NCI-H146 treated with DMSO at 0.1 percent for 48 hours (cell line): Measurements from ENCODE around the gene CEP162.
"Not testable (repeated sequence)": the region's sequence is repeated elsewhere in the genome, so short reads cannot be mapped to it uniquely, and the experiment has no call there.

ENCODE experiments used
- DNase-seq: peaks from one replicate; lab custom pipeline; 2025; ENCODE audit not compliant: unreplicated experiment; lab: John Stamatoyannopoulos, UW

Gene CEP162

DNA sequence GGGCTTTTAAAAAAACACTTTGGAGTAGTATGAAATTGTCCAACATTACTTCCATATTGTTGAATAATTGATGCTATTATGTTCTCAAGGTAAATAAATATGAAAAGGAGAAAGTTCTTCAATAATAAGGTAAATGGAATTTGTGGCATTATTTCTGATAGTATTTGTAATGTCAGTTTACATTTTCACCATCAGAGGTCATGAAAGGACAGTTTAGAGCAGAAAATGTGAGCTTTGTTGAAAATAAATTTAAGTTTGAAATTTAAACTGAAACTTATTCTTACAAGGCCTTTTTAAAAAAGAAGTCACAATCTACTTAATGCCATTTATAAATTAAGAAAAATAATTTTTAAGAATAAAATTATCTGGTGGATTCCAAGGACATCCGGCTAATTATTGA lies 15.8 kb upstream of the CEP162 start:
- DNase-seq: no peak

- no peak for DNase-seq
Measured at GRCh38 chr6:84242265-84242664, 14.8 kb upstream of the CEP162 start.

- no peak for DNase-seq
Measured at GRCh38 chr6:84228198-84228543, 728 bp upstream of the CEP162 start.

DNA sequence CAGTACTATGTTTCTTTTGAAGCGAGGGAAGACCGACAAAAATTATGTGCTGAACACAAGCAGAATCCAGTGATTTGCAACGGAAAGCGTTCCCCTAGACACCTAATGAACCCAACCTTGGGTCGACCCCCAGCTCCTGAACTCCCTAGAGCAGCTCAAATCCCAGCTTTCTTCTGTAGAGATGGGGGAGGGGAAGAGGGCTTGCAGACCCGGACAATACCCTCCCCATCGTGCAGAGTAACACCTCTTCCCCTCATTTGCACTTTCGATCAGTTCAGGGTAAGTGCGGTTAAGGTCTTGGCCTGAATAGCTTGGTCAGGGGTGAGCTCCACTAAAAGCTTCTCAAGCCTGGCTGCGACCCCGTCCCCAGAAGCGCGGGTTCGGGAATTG lies 404 bp downstream of the CEP162 start:
- DNase-seq: no peak

- no peak for DNase-seq
Measured at GRCh38 chr6:84224251-84224650, 3.2 kb downstream of the CEP162 start.

DNA sequence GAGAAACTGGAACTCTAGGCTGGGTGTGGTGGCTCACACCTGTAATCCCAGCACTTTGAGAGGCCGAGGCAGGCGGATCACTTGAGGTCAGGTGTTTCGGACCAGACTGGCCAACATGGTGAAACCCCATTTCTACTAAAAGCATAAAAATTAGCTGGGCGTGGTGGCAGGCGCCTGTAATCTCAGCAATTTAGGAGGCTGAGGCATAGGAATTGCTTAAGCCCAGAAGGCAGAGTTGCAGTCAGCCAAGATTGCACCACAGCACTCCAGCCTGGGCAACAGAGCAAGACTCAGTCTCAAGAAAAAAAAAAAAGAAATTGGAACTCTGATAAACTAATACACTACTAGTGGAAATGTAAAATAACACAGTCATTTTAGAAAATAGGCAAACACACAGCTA lies 3.8 kb downstream of the CEP162 start:
- not testable (repeated sequence) for DNase-seq

DNA sequence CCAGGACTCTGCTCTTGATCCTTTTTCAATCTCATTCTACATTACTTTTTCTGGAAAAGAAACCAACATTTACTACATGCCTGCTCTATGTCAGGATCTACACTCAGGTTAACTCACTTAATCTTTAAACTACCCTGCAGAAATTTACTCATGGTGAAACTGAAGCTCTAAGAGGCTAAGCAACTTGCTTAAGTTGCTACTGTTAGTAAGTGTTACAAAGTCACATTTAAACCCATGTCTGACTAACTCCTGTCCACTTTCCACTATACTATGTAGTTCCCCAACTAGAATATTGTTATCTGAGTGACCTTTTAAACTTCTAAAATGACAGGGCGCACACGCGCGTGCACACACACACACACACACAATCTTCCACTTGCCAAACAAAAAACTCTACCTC lies 5.0 kb downstream of the CEP162 start:
- DNase-seq: no peak

- DNase-seq: peak; percentile 7
Measured at GRCh38 chr6:84220809-84221409, 6.5 kb downstream of the CEP162 start.

DNA sequence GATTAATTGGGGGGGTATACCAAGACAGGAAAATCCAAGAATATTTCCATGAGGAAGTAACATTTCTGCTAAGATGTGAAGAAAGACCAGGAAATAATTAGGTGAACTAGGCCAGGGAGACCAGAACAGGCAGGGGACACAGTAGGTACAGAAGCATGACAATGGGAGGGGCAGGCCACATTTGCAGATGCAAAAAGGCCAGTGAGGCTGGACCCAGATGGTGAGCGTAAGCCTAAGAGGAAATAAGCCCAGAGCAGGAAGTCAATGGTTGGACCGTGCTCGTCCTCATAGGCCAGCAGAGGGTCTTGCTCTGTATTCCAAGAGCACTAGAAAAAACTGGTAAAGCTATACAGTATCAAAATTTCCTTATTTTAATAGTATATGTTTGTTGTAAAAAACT lies 9.4 kb downstream of the CEP162 start:
- no peak for DNase-seq

DNA sequence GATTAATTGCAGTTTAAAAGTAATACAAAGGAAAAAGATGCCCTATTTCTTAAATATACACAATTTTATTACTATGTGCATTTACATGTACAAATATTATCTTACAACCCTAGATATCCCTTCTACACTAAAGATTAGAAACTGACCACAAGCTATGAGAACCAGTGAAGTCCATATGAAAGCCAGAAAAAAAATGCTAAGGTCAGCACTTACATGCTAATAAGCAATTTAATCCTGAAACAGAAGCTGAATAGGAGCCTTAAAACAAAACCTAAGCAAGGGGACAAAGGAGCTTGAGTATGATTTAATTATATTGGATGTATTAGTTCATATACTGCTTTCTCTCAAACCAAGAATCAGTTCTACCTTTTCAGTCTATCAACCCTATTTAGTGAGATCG lies 14.2 kb downstream of the CEP162 start:
- no peak for DNase-seq

GRCh38 chr6:84204011-84204410 lies 23.4 kb downstream of the CEP162 start:
- no peak for DNase-seq

DNA sequence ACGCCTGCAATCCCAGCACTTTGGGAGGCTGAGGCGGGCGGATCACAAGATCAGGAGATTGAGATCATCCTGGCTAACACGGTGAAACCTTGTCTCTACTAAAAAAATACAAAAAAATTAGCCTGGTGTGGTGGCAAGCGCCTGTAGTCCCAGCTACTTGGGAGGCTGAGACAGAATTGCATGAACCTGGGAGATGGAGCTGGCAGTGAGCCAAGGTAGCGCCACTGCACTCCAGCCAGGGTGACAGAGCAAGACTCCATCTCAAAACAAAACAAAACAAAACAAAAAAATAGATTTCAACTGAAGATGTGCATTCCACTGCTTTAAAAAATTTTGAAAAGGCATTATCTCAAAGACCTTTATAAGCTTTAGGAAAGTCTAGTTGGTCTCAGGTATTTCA lies 27.5 kb downstream of the CEP162 start:
- not testable (repeated sequence) for DNase-seq

DNA sequence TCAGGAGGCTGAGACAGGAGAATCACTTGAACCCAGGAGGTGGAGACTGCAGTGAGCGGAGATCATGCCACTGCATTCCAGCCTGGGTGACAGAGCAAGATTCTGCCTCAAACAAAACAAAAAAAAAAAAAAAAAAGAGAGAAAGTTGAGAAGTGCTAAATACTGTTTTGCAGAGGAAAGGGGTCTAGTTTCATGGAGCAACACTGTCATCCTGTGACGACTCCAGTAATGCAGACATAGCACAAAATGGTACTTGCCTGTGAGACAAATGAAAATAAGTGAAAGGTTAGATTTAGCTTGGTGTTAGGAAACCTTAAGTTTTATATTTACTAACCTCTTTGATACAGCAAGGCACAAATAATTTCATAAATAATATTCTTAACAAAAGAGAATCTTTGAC lies 29.7 kb downstream of the CEP162 start:
- DNase-seq: no peak

DNA sequence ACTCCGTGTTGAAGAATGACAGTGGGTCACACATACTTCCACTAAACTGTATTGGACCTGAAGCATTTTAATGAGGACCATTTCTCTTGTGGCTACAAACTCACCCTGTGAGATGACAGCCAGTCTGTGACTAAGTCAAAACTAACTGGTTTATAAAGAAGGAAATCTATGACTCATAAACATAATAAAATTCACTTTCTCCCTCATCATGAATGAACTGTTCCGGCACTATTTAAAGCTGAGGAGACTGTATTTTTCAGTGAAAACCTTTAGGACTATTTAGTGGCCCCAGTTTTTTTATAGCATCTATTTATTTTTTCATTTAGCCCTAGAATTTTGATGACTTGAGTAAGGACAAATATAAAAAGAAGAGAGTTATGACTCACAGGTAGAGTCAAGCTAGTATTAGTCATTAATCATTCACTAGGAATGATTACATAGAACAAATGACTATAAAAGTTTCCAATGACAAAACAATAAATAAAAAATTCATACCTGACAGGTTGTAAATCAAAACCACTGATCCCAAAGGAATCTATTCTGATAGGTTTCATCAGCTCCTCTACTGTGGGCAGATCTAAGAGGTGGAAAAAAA lies 34.2 kb downstream of the CEP162 start:
- DNase-seq: no peak

- DNase-seq: no peak
Measured at GRCh38 chr6:84191802-84192201, 35.6 kb downstream of the CEP162 start.

DNA sequence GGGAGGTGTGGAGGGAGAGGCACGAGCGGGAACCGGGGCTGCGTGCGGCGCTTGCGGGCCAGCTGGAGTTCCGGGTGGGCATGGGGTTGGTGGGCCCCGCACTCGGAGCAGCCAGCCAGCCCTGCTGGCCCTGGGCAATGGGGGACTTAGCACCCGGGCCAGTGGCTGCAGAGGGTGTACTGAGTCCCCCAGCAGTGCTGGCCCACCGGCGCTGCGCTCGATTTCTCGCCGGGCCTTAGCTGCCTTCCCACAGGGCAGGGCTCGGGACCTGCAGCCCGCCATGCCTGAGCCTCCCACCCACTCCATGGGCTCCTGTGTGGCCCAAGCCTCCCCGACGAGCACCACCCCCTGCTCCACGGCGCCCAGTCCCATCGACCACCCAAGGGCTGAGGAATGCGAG lies 38.1 kb downstream of the CEP162 start:
- DNase-seq: not testable (repeated sequence)

- DNase-seq: no peak
Measured at GRCh38 chr6:84183430-84183829, 44.0 kb downstream of the CEP162 start.

DNA sequence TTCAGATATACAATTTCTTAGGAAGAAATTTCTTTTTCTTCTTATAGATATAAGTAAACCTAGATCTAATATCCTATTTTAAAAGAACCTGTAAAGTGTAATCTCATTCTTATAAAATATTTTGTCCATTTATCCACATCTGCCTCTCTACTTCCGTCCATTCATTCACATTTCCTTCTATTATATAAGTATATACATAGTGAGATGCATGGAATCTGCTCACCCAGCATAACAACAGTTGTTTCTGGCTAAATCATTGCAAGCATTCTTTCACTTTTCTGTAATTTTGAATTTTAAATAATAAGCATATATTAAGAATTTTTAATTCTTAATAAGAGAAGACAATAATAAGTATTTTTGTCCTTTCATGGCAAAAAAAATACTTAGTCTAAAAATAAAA lies 45.4 kb downstream of the CEP162 start:
- no peak for DNase-seq

DNA sequence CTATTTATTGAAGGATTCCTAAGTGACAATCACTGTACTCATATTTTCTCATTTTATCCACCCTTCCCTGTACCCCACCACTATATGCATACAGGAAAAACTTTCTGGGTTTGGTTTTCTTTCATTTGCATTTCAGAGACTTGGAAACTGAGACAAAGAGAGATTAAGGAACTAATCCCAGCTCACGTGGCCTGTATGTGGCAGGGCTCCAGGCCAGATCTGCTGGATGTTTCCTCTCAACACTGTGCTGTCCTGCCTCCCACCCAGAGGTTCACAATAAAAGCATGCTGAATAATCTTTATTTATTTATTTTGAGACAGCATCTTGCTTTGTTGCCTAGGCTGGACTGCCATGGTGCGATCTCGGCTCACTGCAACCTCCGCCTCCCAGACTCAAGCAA lies 50.2 kb downstream of the CEP162 start:
- no peak for DNase-seq

- no peak for DNase-seq
Measured at GRCh38 chr6:84172574-84172973, 54.9 kb downstream of the CEP162 start.

GRCh38 chr6:84172080-84172479 lies 55.4 kb downstream of the CEP162 start:
- no peak for DNase-seq

GRCh38 chr6:84167457-84167856 lies 60.0 kb downstream of the CEP162 start:
- no peak for DNase-seq

DNA sequence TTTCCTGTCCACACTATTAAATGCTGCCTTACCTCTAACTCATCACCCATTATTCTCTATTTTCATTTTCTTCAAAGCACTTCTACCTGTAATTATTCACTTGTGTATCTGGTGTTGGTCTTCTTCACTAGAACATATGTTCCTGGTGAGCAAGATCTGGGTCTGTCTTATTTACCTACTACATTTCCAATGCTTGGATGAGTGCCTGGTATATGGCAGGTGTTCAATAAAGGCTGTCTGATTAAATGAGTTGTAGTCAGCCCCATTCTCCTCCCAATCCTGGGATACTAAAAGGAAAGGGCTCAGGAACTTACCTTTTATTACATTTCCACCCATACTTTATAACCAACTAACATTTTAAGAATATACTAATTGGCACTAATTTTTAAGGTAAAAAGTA lies 61.0 kb downstream of the CEP162 start:
- no peak for DNase-seq
